ENCODE measurements around the gene ZBTB21.

ZBTB21 gene

DNA sequence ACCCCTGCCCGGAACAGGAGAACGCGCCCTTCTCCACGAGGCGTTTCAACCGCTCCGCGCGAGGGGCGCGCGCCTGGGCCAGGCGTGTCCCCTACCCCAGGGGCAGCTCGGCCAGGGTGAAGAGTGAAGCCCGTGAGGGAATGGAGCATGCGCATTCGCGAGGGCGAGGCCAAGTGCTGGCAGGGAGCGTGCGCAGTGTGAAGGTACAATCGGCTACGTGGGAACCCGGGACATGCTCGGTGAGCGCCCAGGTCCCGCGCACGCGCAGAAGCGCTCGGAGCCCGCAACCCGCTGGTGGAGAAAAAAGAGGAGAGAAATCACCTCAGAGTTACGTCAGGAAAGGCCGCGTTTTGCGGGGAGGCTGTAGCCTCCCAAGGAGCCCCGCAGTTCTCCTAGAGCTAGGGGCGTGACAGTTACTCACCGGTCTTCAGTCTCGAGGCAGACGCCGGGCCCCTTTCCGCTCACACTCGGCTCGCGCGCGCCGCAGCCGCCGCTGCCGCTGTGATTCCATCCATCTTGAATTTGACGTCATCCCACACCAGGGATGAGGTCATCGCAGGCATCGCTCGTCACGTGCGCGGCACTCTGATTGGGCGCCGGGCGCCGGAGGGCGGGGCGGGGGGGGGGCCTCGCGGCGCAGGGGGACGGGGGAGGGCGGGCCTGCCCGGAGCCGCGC lies at the start of gene ZBTB21:
Gene ZBTB21, minus strand, starts transcription at position 530 of the 676 bp plus-strand sequence. CDS start 16,265 bp downstream, outside the sequence.
- in situ Hi-C loops (cut with HindIII; ENCODE audit: low sequenced_read_pairs): loop anchor here (5.0 kb wide), 1 partner anchor 62 kb away; the partner anchor contains the start of gene UMODL1

DNA sequence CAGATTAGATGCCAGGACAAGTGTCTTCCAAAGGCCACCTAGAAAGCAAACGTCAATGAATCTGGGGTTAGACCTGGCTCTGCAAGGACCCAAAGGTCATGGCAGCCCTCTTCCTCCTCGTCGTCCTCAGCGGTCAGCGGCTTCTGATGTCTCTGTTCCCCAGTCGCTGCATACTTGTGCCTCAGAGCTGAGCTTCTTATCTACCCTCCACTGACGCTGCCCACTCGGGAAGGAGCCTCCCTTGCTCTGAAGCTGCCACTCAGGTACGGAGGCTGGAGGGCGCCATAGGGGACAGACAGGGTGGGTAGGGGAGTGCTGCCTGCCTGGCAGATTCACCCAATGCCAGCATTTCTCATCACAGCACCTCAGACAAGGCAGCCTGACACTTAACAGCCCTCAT lies 49.6 kb upstream of the ZBTB21 start:
- in situ Hi-C loops (cut with HindIII; ENCODE audit: low sequenced_read_pairs): no loop called here

DNA sequence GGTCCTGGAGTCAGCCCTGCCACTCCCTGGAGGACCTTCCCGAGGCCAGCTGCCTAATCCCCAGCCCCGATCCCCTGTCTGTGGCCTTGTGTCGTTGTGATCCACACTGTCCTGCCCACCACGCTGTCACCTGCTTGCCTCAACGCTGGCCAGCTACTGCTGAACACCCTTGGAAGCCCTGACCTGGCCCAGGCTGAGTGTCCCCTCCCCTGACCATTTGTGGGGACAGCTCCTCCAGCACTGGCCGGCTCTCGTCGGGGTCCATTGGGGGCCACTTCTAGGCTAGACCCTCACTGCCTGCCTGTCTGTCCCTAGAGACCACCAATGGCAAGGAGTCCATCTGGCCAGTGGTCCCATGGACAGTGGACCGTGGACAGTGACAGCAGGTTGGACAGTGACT lies 49.0 kb upstream of the ZBTB21 start:
- in situ Hi-C loops (cut with HindIII; ENCODE audit: low sequenced_read_pairs): no loop called here

DNA sequence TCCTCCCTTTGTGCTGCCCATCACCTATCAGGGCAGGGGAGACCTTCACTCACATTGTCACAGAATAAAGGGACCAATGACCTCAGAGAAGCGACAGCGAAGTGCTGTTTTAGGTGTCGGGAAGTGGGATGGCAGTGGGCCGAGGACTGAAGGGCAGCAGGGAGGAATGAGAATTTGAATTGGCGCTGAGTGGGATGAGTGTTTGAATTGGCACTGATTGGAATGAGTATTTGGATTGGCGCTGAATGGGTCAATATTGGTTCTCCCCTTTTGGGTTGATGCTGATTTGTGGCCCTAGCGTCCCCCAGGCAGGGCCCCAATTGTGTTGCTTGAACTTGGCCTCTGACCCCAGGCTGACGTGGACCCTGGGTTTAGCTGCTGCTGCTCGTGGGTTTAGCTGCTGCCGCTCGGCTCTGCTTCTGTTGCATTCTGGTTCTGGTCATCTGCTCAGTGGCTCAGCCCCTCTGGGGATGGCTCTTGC lies 48.5 kb upstream of the ZBTB21 start:
- in situ Hi-C loops (cut with HindIII; ENCODE audit: low sequenced_read_pairs): no loop called here

DNA sequence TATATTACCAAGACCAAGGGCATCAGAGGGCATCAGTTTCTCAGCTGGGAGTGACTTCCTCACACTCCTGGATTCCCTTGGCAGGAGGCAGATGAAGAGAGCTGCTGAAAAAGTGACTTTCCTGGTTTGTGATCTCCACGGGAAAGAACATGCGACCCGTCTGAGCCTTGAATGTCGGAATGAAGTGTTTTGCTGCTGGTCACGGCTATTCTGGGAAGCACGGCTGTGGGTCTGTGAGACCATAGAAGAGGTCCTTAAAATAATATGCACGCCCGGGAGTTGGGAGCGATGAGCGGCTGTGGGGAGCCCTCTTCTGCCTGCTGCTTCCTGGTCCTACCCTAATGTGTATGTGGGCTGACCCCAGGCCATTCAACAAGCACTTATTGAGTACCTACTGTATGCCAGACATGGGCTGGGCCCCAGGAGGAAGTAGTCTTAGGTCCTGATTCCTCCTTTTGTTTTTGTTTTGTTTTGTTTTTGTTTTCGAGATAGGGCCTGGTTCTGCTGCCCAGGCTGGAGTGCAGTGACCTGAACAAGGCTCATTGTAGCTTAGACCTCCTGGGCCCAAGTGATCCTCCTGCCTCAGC lies 47.8 kb upstream of the ZBTB21 start:
- in situ Hi-C loops (cut with HindIII; ENCODE audit: low sequenced_read_pairs): no loop called here

DNA sequence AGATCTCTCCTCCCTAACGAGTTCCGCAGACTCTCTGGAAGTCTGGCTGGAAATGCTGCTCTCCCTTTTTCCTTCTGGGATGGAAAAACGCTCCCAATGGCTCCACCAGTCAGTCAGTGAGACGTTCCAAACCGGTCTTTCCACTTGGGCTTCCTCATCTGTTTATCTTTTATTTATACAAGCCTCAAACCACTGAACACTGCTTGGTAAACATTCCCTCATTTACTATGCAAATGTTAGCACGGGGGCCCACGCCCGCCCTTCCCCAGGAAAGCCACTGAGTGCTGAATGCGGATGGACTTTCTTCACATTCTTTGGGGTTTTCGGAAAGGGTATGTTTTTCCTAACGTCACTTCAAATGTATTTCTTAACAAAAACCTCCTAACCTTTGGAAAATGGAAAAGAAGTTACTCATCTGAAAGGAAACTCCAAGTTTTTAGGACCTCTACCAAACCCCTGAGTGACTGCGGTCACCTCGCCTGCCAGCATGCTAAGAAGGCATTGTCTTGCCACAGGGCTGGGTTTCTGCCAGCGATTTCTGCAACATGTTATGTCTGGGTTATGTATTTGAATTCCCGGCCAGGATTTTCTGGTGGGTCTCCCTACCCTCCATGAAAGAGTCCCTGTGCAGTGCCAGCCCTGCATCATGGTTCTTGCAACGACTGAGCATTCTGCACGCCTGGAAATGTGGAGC lies 47.0 kb upstream of the ZBTB21 start:
- in situ Hi-C loops (cut with HindIII; ENCODE audit: low sequenced_read_pairs): no loop called here

DNA sequence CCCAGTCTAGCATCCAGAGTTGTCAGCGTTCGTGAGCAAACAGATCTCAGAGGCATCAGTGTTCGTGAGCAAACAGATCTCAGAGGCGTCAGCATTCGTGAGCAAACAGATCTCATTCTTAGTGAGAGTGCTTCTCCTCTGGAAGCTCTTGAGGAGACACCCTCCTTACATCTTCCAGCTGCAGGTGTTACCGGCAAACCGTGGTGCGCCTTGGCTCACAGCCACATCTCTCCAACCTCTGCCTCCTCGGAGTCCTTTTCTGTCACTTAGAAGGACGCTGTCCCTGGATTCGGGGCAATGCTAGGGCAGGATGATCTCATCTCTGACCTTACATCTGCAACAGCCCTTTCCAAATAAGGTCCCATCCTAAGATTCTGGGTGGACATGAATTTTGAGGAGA lies 46.3 kb upstream of the ZBTB21 start:
- in situ Hi-C loops (cut with HindIII; ENCODE audit: low sequenced_read_pairs): no loop called here

DNA sequence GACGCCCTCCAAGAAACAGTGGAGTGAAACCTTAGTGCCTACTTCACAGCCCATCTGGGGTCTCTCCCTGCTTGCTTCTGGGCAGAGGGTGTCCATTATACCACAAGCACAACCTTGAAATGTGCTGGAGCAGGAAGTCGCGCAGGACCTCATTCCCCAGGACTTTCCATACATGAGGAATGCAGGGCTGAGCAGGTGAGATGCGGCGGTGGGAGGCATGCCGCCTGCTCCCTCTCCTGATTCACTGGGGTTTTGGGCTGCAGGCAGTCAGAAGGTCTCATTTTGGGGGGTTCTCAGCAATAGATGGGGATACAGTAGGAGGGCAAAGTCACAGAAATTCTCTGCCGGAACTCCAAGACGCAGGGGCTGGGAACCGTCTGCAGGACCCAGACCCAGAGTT lies 45.3 kb upstream of the ZBTB21 start:
- in situ Hi-C loops (cut with HindIII; ENCODE audit: low sequenced_read_pairs): no loop called here

DNA sequence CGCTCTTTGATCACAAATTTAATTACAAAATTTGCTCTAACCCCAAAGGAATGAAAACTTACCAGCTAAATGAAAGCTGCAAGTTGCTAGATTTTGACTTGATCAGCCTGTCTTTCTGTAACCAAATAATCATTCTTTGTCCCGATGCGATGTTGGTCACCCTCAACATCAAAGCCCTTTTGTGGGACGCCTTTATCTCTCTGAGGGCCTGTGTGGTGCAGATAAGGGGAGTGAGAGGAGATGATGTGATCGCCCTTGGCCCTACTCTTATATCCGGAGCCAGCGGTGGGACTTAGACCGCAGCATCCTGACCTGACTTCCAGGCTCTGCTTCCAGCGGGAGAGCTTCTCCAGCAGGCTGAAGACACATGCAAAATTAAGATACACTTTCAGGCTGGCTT lies 41.6 kb upstream of the ZBTB21 start:
- in situ Hi-C loops (cut with HindIII; ENCODE audit: low sequenced_read_pairs): no loop called here

DNA sequence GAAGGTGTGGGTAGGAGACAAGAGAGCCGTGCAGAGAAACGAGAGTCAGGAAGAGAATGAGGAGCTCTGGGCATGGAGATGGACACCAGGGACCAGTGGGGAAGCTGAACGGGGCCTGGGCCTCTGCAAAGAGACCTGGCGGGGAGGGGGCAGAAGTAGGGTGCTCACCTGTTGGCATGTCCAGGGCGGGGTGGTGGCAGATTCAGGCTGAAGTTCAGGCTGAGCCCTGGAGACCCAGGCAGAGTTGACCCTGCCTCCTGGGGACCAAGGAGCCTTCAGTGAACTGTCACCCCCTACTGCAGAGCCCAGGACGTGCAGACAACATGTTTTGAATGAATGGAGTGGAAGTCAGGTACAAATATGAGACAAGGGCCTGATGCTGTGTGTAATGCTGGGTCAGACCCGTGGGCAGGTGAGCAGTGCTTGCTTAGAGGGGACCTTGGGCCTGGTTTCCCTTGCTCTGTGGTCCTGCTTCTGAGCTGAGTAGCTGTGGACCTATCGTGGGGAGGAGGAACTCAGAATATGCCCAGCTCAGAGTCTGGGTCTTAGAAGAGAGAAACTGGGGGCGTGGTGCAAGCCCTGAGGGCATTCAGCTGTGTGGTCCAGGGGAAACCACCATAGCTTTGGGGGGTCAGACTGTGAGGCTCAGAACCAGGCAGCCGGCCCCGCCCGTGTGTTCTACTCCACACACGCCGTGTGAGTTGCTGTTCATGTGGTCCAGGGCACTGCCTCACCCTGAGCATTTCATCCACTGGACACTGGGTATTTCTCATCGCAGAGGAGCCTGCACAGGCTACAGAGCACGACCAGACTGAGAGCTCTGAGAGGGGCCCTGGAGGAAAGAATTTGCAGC lies 39.6 kb upstream of the ZBTB21 start:
- in situ Hi-C loops (cut with HindIII; ENCODE audit: low sequenced_read_pairs): no loop called here

DNA sequence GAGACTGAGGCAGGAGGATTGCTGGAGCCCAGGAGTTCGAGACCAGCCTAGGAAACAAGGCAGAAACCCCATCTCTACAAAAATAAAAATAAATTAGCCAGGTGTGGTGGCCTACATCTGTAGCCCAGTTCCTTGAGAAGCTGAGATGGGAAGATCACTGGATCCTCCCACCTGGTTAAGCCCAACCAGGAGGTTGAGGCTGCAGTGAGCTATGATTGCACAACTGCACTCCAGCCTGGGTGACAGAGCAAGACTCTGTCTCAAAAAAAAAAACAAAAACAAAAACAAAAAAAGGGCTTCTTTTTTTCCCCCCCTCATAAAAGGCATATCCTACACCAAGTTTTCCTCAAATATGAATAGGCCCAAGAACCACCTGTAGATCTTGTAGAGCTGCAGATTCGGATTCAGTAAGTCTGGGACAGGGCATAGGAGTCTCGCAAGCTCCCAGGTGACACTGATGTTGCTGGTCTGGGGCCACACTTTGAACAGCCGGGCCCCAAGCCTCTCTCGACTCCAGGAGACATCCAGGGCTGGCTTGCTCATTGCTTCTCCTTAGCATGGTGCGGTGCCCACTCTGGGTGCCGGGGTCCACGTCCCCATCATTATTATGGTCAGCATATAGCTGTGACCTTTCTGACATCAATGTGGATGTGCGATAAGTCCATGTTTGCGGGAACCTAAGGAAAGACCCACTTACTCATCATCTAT lies 38.9 kb upstream of the ZBTB21 start:
- in situ Hi-C loops (cut with HindIII; ENCODE audit: low sequenced_read_pairs): no loop called here

DNA sequence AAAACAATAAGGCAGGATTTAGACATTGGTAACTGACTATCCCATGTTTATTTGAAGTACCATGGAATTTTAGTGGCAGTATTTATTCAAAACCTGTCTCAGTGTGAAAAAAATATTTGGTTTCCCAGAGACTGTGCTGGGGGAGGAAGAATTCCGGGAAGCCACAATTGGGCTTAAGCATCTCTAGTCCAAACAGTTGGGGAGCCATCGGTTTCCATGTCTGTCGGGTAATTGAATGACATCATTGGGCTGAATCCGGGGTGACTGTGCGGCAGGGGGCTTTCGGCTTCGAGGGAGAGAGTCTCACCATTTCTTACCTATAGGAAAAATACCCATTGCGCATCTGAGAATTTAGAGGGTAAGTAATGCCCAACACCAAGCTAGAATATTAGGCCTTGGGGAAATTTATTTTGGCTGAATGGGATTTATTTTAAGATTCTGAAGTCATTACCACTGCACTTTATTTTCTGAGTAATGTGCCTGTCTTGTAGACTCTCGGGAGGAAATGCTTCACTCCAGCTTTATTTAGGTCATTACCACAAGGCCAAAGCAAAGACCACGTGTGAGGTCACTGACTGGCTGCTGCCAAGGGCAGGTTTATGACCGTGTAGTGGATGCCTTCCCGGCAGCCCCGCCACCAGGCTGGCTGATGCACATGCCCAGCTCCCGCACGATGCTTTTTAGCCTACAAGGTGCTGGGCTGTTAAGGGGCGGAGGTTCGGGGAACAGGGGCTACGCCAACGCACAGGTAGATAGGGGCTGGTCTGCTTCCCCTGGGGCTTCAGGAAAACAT lies 37.9 kb upstream of the ZBTB21 start:
- in situ Hi-C loops (cut with HindIII; ENCODE audit: low sequenced_read_pairs): no loop called here

DNA sequence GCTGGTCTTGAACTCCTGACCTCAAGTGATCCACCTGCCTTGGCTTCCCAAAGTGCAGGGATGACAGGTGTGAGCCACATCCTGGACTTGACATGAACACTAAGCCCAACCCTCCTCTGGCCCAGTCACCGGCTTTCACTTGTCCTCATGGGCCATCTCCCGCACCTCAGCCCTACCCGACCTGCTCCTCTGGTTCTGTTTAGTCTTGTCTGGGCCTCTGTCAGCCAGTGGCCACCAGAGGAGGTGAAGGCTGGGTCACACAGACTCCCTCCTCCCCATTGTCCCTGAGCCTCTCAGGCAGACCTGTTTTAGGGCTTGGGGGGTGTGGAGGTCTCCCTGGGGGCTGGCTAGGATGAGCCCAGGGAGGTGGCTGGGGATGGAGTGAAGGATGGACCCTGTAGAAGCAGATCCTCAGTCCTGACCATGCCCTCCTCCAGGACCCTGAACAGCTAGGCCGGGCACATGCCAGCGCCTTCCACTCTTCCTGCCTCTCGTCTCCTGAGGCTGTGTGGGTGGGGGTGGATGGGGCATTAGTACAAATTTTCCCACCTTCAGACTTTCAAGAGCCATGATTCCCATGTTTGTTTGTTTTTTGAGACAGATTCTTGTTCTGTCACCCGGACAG lies 34.8 kb upstream of the ZBTB21 start:
- in situ Hi-C loops (cut with HindIII; ENCODE audit: low sequenced_read_pairs): no loop called here

DNA sequence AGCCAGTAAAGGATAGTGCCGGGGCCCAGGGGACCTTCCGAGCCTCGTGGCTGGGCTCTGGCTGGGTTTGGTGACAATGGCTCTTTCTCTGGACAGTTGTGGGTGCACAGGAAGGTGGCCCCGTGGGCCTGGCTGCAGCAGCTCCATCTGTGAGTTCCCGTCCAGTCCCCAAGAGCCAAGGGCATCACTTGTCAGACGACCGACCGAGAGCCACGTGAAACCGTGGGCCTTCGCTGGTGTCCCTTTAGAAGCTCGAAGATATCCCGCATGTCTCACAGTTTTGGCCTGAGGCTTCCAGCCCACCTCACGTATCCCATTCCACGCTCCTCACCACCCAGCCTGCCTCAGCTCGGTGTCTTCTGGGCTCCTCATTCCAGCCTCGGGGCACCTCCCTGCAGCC lies 33.8 kb upstream of the ZBTB21 start:
- in situ Hi-C loops (cut with HindIII; ENCODE audit: low sequenced_read_pairs): no loop called here

DNA sequence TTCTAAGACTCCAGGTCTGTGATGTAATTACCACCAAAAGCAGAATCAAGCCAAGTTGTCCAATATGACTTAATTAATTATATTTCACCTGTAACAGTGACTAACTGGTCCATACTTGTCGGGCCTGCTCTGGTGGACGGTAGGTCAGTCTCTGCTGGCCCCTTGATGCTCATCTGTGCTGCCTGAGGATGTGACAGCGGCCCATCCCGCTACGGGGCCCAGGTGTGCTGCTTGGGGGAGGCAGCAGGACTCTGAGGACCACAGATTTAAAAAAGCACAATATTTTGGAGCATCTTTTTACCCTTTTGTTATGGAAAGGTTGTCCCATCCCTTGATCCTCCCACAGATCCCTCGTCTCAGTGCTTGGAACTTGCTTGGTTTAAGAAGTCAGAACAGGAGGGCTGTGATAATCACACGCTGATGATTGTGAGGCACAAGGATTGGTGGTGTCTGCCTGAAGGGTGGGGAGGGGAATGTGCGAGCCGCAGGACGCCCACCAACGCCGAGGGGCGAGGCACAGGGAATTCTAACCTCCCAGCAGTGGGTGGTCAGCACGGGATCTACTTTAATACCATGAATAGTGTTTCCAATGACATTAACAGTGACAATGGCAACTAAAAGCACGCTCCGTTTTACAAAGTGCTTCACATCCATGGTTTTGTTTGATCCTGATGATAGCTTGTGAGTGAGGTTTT lies 33.2 kb upstream of the ZBTB21 start:
- in situ Hi-C loops (cut with HindIII; ENCODE audit: low sequenced_read_pairs): no loop called here

DNA sequence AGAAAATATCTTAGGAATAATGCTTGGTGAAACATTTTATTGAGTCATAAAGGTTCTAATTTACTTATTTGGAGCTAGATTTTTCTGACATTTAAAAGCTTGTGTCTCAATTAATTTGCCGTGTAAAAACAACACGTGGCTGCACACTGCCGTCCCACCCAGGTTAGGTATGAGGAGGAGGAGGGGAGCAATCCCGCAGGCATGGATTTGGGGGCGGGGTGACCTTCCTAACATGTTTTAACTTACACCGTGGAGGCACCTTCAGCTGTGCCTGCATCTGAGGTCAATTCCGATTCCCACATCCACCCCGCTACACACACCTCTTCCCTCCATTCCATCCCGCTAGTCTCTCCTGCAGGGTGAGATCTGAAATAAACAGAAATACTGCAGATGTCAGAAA lies 32.5 kb upstream of the ZBTB21 start:
- in situ Hi-C loops (cut with HindIII; ENCODE audit: low sequenced_read_pairs): no loop called here

DNA sequence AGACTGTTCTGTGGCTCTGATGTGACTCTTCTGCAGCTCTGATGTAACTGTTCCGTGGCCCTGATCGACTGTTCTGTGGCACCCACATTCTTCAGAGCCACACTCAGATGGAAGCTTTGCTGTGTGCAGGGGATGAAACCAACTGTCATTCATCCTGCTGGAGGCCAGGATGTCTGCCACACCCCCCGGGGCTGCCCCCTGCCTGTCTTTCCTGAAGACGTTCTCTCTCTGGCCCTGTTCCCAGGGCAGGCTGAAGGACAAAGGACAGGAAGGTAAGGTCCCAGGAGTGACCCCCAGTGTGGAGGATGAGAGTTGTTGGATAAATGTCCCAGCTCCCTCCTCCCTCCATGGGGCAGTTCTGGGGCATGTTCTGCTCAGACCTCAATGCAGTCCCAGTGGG lies 31.6 kb upstream of the ZBTB21 start:
- in situ Hi-C loops (cut with HindIII; ENCODE audit: low sequenced_read_pairs): no loop called here

DNA sequence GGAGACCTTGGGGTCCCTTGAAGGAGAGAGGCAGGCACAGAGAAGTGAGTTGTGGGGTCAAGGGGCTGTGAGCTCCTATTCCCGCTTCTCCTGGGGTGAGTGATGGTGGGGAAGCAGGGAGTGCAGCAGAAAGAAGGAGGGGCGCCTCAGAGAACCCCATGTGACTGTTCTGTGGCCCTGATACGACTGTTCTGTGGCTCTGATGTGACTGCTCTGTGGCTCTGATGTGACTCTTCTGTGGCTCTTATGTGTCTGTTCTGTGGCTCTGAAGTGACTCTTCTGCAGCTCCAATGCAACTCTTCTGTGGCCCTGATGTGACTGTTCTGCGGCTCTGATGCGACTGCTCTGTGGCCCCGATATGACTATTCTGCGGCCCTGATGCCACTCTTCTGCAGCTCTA lies 31.1 kb upstream of the ZBTB21 start:
- in situ Hi-C loops (cut with HindIII; ENCODE audit: low sequenced_read_pairs): no loop called here
